GM21825 (cell line): ENCODE data around the gene TCERG1L.

Experiments used
- ATAC-seq: cut with Tn5 transposase; IDR thresholded peaks from one replicate; pipeline ENCODE4 v1.9.1; 2021; ENCODE audit warnings: mild to moderate bottlenecking, moderate library complexity; ENCODE audit not compliant: unreplicated experiment

The TCERG1L gene

DNA sequence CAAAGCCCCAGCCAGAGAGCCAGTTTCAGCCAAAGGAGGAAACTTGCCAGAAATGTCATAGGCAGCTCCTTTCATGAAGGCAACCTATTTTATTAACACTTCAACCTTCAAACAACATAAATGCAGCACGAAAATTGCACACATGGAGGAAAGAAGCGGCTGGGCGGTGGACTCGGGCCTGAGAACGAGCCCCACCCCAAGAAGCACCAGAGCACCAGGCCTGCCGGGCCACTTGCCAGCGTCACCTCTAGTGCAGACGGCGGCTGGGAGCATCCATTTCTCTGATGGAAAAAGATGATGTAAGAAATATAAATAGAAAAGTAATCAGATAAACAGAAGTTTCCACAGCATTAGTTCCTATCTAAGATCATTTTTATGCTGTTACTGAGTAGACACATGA lies 100.0 kb downstream of the TCERG1L start:
- ATAC-seq: no peak

GRCh38 chr10:131211146-131211545 lies 100.4 kb downstream of the TCERG1L start:
- no peak for ATAC-seq

GRCh38 chr10:131210181-131210580 lies 101.3 kb downstream of the TCERG1L start:
- ATAC-seq: no peak

- ATAC-seq: no peak
These were observed 103.7 kb downstream of the TCERG1L start for GRCh38 chr10:131207584-131208532.

GRCh38 chr10:131207176-131207575 lies 104.3 kb downstream of the TCERG1L start:
- no peak for ATAC-seq

GRCh38 chr10:131206111-131206995 lies 105.2 kb downstream of the TCERG1L start:
- ATAC-seq: no peak

DNA sequence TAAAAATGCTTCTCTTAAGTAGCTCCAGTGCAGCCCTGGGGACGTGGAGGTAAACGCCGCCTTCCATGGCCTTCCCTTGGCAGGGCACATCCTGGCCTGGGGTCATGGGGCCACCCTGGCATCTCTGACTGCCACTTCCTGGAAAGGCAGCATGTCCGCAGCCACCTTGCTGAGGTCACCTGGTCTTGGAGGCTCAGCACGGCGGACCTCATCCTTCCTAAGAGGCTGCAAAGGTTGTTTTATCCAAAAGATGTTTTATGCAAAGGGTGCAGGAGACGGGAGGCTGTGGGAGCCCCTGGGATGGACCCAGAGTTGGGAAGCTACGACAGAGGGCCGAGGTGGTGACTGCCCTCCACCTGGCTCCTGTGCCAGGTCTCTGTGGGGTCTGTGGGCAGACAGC lies 106.0 kb downstream of the TCERG1L start:
- ATAC-seq: no peak

- ATAC-seq: no peak
These were observed 106.9 kb downstream of the TCERG1L start for GRCh38 chr10:131204406-131205152.

DNA sequence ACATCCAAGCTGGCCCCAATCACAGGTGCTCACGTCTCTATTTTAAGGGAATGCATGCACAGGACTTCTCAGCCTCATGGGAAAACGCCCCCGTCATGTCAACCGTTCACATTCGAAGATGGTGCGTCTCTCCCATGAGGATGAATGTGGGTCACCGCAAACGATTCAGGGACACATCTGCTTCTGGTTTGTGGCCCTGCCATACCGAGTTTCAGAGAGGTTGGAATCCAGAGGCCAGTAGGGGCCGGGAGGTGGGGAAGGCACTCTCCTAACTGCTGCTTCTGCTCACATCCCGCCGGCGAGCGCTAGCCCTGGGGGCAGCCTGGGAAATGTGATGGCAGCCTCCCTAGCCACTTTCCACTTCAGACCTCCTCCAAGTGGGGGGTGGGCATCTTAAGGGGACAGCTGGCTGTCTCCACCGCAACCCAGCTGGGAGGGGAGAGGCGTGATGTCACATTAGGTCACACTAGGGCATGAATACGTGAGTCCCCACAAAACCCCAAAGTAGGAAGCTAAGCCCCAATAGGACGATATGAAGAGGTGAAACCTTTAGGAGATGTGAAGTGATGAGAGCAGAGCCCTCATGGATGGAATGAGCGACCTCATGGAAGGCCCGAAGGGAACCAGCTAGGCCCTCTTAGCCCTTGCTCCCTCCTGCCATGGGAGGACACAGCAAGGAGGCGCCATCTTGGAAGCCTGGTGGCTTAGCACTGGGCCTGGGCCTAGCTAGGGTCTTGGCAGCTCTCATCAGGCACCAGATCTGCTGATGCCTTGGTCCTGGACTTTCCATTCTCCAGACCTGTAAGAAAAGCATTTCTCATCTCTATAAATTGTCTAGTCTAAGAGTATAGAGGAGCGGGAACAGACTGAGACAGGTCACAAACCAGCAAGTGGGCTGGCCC lies 107.8 kb downstream of the TCERG1L start:
- ATAC-seq: no peak

DNA sequence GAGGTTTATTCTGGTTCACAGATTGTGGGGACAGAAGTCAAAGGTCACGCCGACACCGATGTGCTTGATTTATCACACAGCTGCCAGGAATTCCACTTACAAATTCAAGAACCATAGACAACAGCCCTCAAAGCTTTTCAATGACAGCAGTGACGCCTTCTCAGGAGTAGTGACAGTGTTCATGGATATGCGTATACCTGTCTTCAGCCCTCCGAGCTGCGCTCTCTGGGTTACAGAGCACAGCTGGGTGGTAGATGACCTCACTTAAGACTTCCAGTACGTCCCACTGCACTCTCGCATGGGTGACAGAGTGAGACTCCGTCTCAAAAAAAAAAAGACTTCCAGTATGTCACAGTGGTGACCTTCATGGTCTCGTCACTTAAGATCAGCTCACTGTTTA lies 108.5 kb downstream of the TCERG1L start:
- no peak for ATAC-seq

- no peak for ATAC-seq
These were observed 109.6 kb downstream of the TCERG1L start for GRCh38 chr10:131201741-131202515.

DNA sequence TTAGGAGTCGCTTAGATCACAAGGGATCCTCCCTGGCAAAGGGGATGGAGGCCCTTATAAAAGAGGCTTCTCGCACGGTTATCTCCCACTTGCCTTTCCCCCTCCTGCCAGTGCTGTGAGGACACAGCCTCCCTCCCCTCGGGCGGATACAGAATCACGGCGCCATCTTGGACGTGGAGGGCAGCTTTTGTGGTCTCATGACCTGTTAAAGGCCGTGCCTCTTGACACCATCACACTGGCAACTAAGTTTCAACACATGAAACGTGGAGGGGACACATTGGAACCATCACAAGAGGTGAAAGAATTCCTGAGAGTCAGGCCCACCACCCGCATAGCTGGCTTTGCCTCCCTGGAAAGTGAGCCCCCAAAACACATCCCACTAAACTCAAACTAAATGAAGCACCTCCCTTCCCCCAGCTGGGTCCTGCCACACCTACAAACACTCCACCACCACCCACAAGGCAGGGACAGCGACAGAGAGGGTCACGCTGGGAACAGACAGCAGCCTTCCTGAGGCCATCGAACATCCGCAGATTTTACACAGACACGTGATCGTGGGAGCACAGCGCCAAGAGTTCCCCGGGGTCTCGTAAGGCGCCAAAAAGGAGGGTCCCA lies 110.6 kb downstream of the TCERG1L start:
- no peak for ATAC-seq

- ATAC-seq: no peak
These were observed 111.9 kb downstream of the TCERG1L start for GRCh38 chr10:131199646-131200045.

DNA sequence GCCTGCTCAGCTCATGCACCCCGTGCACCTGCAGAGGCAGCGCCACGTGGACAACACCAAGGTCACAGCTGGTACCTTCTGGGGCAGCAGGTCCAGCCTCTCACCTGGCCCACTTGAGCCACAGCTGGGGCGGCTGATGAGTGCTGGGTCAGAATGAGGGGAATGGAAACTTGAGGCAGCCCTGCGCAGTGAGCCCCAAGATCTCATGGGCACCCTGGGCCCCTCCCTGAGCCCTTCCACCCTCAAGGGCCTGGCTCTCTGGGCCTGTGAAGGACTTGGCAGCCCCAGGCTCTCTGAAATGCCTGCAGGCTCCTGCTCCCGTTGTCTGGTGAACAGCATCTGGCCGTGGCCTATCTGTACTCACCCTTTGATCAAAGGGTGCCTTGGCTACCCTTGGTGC lies 112.7 kb downstream of the TCERG1L start:
- ATAC-seq: no peak

DNA sequence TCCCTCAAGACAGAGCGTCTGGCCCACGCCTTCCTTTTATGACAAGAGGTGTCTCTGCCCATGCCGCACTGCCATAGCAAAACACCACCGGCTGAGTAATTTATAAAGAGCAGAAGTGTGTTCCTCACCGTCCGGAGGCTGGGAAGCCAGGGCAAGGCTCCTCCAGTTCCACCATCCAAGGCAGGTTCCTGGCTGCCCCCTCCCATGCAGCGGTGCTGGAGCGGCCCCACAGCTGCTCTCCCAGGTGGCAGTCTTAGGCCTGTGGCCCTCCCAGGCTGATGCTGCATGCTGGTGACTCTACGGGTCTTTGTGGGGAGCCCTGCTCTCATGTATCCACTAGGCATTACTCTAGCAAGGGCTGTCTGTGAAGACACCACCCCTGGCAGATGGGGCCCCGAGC lies 113.1 kb downstream of the TCERG1L start:
- ATAC-seq: no peak

- no peak for ATAC-seq
These were observed 115.2 kb downstream of the TCERG1L start for GRCh38 chr10:131196176-131196885.

DNA sequence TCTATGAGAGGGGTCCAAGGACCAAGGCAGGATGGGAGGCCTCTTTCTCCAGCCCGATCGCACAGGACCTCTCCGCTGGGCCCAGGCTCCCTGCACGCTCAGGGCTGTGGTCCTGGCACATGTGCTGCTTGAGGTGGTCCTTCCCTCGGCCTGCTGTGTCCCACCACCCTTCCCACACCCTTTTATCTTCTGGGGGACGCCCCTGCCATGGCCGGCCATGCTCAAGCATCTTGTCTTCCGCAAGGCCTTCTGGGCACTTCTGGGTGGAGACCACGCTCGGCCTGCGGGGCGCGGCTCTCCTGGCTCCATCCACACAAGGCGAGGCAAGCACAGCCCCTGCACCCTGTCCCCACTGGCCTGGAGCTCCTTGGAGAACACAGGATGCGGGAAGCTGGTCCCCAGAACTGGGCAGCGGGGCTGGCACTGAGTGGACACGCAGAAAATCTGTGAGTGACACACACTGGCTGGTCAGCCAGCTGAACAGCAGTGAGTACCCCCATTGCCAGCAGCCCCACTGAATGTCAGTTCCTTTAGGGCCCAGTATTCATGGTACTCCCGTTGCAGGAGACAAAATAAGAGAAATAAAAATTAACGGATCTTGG lies 115.9 kb downstream of the TCERG1L start:
- ATAC-seq: no peak

GRCh38 chr10:131195116-131195515 lies 116.4 kb downstream of the TCERG1L start:
- ATAC-seq: no peak
